T-cell (primary cell): Measurements from ENCODE around the gene ARAP3. TPM values are rescaled to one million over a fixed set of nuclear protein-coding genes. Genes with fewer than 3 reads are reported as not detected.

Experiments used
- ATAC-seq, 4 experiments: fragments of 200-7000 bp in 3 of 4; fragments of 150-1000 bp in 1 of 4; cut with Tn5 transposase; replicated peaks in 1 of 4; 1 replicate in 3 of 4; 2 replicates in 1 of 4; pipeline ENCODE4 v1.10.0; 2021; ENCODE audit warnings: moderate library complexity in 3 of 4, mild to moderate bottlenecking in 2 of 4, moderate number of reproducible peaks in 1 of 4
- CTCF ChIA-PET, 2 donors: fragments of 300-600 bp; sonication (Branson Sonifier 250); formaldehyde crosslinking; loops; one replicate each; lab custom pipeline; 2022; ENCODE audit warnings: antibody characterized with exemption in 2 of 2; lab: Charles Lee
- POLR2A ChIA-PET, 2 donors: fragments of 300-600 bp; sonication (Branson Sonifier 250); formaldehyde crosslinking; loops; one replicate each; lab custom pipeline; 2022; ENCODE audit warnings: antibody characterized with exemption in 2 of 2; lab: Charles Lee
- DNase-seq, 35 experiments: peaks; one replicate each; pipeline versions ENCODE4 v3.0.0 to v3.0.0-alpha.2; 2013 to 2023
- H3K27ac ChIP-seq: one replicate; pipeline ENCODE4 v1.5.1; 2013; ENCODE audit warnings: low read length
- H3K27me3 ChIP-seq, 2 experiments: replicated peaks in 1 of 2; 1 replicate in 1 of 2; 2 replicates in 1 of 2; pipeline versions ENCODE4 v1.6.1 to v1.7.0; 2013; ENCODE audit warnings: low read length in 1 of 2, mixed read lengths in 1 of 2; ENCODE audit not compliant: control insufficient read depth in 2 of 2, insufficient read depth in 2 of 2; ENCODE audit errors: extremely low read depth in 1 of 2
- H3K36me3 ChIP-seq, 2 donors: 1 replicate in 1 of 2; 2 replicates in 1 of 2; pipeline versions ENCODE4 v1.6.1 to v1.7.0; 2013; ENCODE audit warnings: low read length in 1 of 2; ENCODE audit not compliant: control insufficient read depth in 2 of 2, insufficient read depth in 1 of 2; ENCODE audit errors: extremely low read depth in 1 of 2
- H3K4me1 ChIP-seq, 2 experiments: 1 replicate in 1 of 2; 2 replicates in 1 of 2; pipeline versions ENCODE4 v1.6.1 to v1.7.0; 2013; ENCODE audit warnings: low read length in 2 of 2, mixed read lengths in 1 of 2; ENCODE audit not compliant: insufficient read depth in 2 of 2, control insufficient read depth in 1 of 2; ENCODE audit errors: extremely low read depth in 1 of 2
- H3K4me3 ChIP-seq, 2 donors: 1 replicate in 1 of 2; 2 replicates in 1 of 2; pipeline versions ENCODE4 v1.5.1 to v1.7.0; 2013; ENCODE audit warnings: mild to moderate bottlenecking in 2 of 2, low read length in 1 of 2, moderate library complexity in 1 of 2; ENCODE audit not compliant: control insufficient read depth in 1 of 2; ENCODE audit errors: extremely low read depth in 1 of 2
- H3K9me3 ChIP-seq: 2 replicates; pipeline ENCODE4 v1.7.0; 2013
- H3K27ac Mint-ChIP-seq, 2 donors: one replicate each; pipeline ENCODE4 v1.8.0; 2020 to 2021; ENCODE audit warnings: mild to moderate bottlenecking in 2 of 2, mixed read lengths in 2 of 2
- H3K27me3 Mint-ChIP-seq, 2 donors: one replicate each; pipeline ENCODE4 v1.8.0; 2021 to 2022; ENCODE audit warnings: mixed read lengths in 2 of 2
- H3K36me3 Mint-ChIP-seq: one replicate; pipeline ENCODE4 v1.8.0; 2021; ENCODE audit warnings: mixed read lengths
- H3K4me1 Mint-ChIP-seq, 3 donors: one replicate each; pipeline ENCODE4 v1.8.0; 2020 to 2022; ENCODE audit warnings: mixed read lengths in 3 of 3, mild to moderate bottlenecking in 1 of 3
- H3K4me3 Mint-ChIP-seq, 3 donors: one replicate each; pipeline ENCODE4 v1.8.0; 2020 to 2022; ENCODE audit warnings: mild to moderate bottlenecking in 3 of 3, mixed read lengths in 3 of 3, moderate library complexity in 3 of 3
- H3K9me3 Mint-ChIP-seq, 3 donors: one replicate each; pipeline ENCODE4 v1.8.0; 2020 to 2022; ENCODE audit warnings: mixed read lengths in 3 of 3
- WGBS: methylation state at CpG from one replicate; pipeline ENCODE4 v1.1.5; 2013; ENCODE audit warnings: missing lambda C conversion rate; ENCODE audit not compliant: insufficient coverage; 5-methylcytosine and 5-hydroxymethylcytosine counted together
- total RNA-seq, 35 experiments: library from RNA in 6 of 35; stranded (reverse) in 6 of 35; fragments of 120-200 nt in 1 of 35; gene quantifications; one replicate each; pipeline versions ENCODE4 v1.2.1 to v1.2.4 and lab custom pipeline; 2013 to 2026

Gene ARAP3
- total RNA-seq, 5 donors from 2014 or later (not counting 1 experiment from before 2014, with no cell fraction given): 1.2 to 25.6 (median 20.5) TPM

DNA sequence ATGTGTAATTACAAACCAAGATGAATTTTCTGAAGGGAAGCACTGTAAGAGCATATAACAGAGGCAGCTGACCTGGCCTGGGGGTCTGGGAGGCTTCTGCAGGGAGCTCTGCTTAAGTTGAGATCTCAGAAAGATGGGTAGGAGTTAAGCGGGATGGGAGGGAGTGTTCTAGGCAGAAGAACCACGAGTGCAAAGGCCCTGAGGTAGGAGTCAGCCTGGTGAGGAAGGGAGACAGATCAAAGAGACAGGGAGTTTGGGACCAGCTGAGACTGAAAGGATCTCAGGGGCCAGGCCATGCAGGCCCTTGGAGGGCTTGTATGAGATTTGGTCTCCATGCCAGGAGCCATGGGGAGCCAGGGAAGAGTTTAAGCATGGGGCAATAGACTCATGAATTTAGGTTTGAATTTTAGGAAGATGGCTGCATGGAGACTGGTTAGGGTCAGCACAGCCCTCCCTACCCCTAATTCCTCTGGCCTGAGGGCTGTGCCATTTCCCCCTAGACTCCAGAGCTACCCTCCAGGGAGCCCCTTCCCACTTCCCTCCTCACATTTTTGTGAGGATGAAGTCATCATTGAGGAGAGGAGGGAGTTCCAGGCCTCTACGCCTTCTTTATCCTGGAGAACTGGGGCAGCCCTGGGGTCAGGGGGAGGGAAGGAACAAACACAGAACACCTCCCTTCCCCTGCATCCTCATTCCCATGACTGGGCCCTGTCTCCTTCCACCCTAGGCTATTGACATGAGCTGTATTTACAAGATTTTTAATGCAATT, 4.8 kb upstream of the ARAP3 start:
- H3K27me3 Mint-ChIP-seq: peaks cover 6 to 13% of the 10 kb centered on the region in 2 donors
- peaks cover 17 to 21% (median 17%) of the 10 kb centered on the region in 3 donors for H3K4me1 Mint-ChIP-seq
- 71% methylated on average over 2 of the region's 3 CpGs for WGBS
- H3K4me1 ChIP-seq: peaks cover 11 to 21% of the 10 kb centered on the region in 2 experiments
- no peaks in the 10 kb centered on the region for H3K36me3 Mint-ChIP-seq
- H3K27me3 ChIP-seq: peaks cover 0 to 9% of the 10 kb centered on the region in 2 experiments
- peak overlapping the region in 1 of 2 donors; percentile 4 for H3K27ac Mint-ChIP-seq
- no peak overlapping the region for H3K27ac ChIP-seq
- DNase-seq: no peak
- POLR2A ChIA-PET: interaction anchor here in 1 of 2 donors (0.6 kb wide), 1 partner anchor 216 kb away, joined by 3 read pairs; no protein-coding TSS in a partner anchor
- ATAC-seq: no peak
- H3K4me3 ChIP-seq: no peak overlapping the region
- H3K9me3 Mint-ChIP-seq: no peaks in the 10 kb centered on the region
- H3K9me3 ChIP-seq: no peaks in the 10 kb centered on the region
- CTCF ChIA-PET: interaction anchor here in 1 of 2 donors (0.7 kb wide), 3 partner anchors 192 to 283 kb away, joined by 3 to 5 read pairs (median 3); partner anchors contain the start of gene PCDH1
- H3K36me3 ChIP-seq: no peaks in the 10 kb centered on the region
- no peak overlapping the region for H3K4me3 Mint-ChIP-seq

GRCh38 chr5:141685591-141685990, 3.6 kb upstream of the ARAP3 start:
- Histone ChIP-seq H3K27ac (no peak overlapping the region), H3K27me3 (peaks cover 0 to 6% of the 10 kb centered on the region in 2 experiments), H3K4me1 (peaks cover 14 to 31% of the 10 kb centered on the region in 2 experiments), H3K4me3 (no peak overlapping the region), H3K9me3 (no peaks in the 10 kb centered on the region), H3K36me3 (no peaks in the 10 kb centered on the region)
- Mint-ChIP-seq H3K27me3 (peaks cover 4 to 13% of the 10 kb centered on the region in 2 donors), H3K4me1 (peaks cover 26 to 31% (median 27%) of the 10 kb centered on the region in 3 donors), H3K27ac (peak overlapping the region in 1 of 2 donors; percentile 27), H3K4me3 (no peak overlapping the region), H3K9me3 (no peaks in the 10 kb centered on the region), H3K36me3 (no peaks in the 10 kb centered on the region)
- WGBS: 89% methylated on average over 1 of the region's 1 CpG
- POLR2A ChIA-PET: no interaction called here
- ATAC-seq: no peak
- CTCF ChIA-PET: interaction anchor here in 1 of 2 donors (0.6 kb wide), 1 partner anchor 106 kb away, joined by 3 read pairs; no protein-coding TSS in a partner anchor
- no peak for DNase-seq

DNA sequence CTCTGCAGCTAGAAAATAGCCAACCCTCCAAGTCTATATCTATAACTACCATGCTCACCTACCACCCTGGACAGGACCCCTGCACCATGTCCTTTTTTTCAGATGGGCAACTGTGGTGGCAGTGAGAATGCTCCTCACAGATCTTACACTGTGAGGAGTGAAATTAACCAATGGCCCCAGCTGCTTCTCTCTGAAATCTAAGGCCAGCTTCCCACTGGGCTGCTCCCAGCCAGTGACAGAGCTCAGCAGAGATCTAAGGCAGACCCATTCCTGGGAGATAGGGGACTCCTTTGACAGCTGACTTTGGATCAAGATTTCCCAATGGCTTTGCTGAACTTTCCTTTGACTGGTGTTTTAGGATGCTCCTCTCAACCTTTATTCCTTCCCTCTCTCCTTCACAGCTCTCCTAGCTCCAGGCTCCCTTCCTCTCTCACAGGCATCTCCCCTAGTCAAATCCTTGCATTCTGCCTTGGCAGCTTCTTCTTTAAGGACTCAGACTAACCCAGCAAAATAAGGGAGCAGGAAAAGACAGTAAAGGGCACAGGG, 1.6 kb upstream of the ARAP3 start:
- peaks cover 2 to 6% of the 10 kb centered on the region in 2 donors for H3K27me3 Mint-ChIP-seq
- ATAC-seq (no peak), DNase-seq (no peak)
- no peak overlapping the region for H3K4me3 ChIP-seq
- POLR2A ChIA-PET: interaction anchor here (0.5 to 0.8 kb wide), 3 partner anchors 32 to 300 kb away, joined by 4 to 7 read pairs (median 5); partner anchors contain the start of genes DELE1 (in 1 of the 2) and FCHSD1 (in 1 of the 2)
- H3K36me3 ChIP-seq: no peaks in the 10 kb centered on the region
- H3K9me3 Mint-ChIP-seq: no peaks in the 10 kb centered on the region
- peaks cover 26 to 36% (median 27%) of the 10 kb centered on the region in 3 donors for H3K4me1 Mint-ChIP-seq
- no peaks in the 10 kb centered on the region for H3K36me3 Mint-ChIP-seq
- no peak overlapping the region for H3K27ac ChIP-seq
- H3K27ac Mint-ChIP-seq: peak overlapping the region; percentile 54 to 60
- H3K4me1 ChIP-seq: peaks cover 14 to 37% of the 10 kb centered on the region in 2 experiments
- H3K9me3 ChIP-seq: no peaks in the 10 kb centered on the region
- CTCF ChIA-PET: interaction anchor here (0.6 to 3.2 kb wide), 7 partner anchors 9 to 1275 kb away, joined by 3 to 16 read pairs (median 4); partner anchors contain the start of gene RNF14 (in 1 of the 2)
- H3K4me3 Mint-ChIP-seq: peak overlapping the region in 2 of 3 donors; percentile 6 to 64
- peaks cover 0 to 3% of the 10 kb centered on the region in 2 experiments for H3K27me3 ChIP-seq

DNA sequence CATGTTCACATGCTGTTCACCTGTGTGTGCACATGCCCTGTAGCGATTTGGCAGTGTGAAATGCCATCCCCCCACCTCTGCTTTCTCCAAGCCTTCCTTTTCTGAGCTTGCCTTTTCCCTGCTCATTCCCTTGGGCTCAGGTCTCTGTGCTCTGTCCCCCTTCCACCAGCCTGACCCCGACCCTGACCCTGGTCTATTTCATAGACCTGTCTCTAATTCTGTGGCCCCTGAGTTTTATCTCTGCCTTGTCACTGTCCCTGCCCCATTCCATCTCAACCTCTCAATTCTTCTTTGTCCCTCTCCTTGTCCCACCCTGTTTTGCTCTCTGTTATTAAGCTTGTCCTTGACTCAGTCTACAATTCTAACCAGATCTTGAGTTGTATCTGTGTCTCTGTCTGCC, 735 bp downstream of the ARAP3 start:
- H3K27me3 Mint-ChIP-seq: no peaks in the 10 kb centered on the region

DNA sequence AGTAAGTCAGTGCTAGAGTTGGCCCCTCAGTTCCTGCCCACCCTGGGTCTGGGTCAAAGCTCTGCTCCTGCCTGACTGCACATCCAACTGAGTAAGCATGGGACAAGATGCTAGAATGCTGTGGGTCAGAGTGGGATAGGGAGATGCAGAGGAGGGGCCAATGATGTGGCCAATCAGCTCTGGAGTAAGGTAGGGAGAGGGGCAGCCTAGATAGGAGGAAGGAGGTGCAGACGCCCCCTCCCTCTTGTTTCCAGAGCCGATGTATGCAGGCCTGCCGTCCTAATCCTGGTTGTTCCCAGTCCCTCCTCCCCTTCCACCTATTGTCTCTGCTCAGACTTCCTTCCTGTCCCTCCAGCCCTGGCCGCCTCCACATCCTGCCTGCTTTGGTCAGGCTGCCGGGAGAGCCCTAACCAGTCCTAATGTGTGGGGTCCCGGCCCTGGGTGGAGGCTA, 1.3 kb downstream of the ARAP3 start:
- H3K9me3 ChIP-seq: no peaks in the 10 kb centered on the region
- H3K9me3 Mint-ChIP-seq: no peaks in the 10 kb centered on the region
- ChIA-PET POLR2A (no interaction called here), CTCF (interaction anchor here (0.5 to 0.7 kb wide), 2 partner anchors 16 to 22 kb away, joined by 4 read pairs; no protein-coding TSS in a partner anchor)
- peaks cover 14 to 37% of the 10 kb centered on the region in 2 experiments for H3K4me1 ChIP-seq
- no peaks in the 10 kb centered on the region for H3K27me3 ChIP-seq
- peaks cover 26 to 36% (median 27%) of the 10 kb centered on the region in 3 donors for H3K4me1 Mint-ChIP-seq
- H3K36me3 Mint-ChIP-seq: no peaks in the 10 kb centered on the region
- no peak overlapping the region for H3K27ac ChIP-seq
- ATAC-seq (no peak), DNase-seq (no peak)
- H3K27me3 Mint-ChIP-seq: no peaks in the 10 kb centered on the region
- H3K4me3 ChIP-seq: no peak overlapping the region
- peak overlapping the region; percentile 64 to 74 (median 71) for H3K4me3 Mint-ChIP-seq
- H3K36me3 ChIP-seq: no peaks in the 10 kb centered on the region
- 46% methylated on average over 2 of the region's 6 CpGs for WGBS
- peak overlapping the region; percentile 4 to 29 for H3K27ac Mint-ChIP-seq

More for the DNA sequence above, 735 bp downstream of the ARAP3 start:
- DNase-seq: no peak
- H3K4me1 ChIP-seq: peaks cover 14 to 37% of the 10 kb centered on the region in 2 experiments
- Mint-ChIP-seq H3K9me3 (no peaks in the 10 kb centered on the region), H3K36me3 (no peaks in the 10 kb centered on the region), H3K27ac (peak overlapping the region; percentile 29 to 89), H3K4me3 (peak overlapping the region; percentile 64 to 74 (median 71)), H3K4me1 (peaks cover 26 to 36% (median 27%) of the 10 kb centered on the region in 3 donors)
- H3K9me3 ChIP-seq: no peaks in the 10 kb centered on the region
- WGBS: 84% methylated on average over 2 of the region's 2 CpGs
- H3K36me3 ChIP-seq: no peaks in the 10 kb centered on the region
- ChIA-PET CTCF (interaction anchor here (0.5 to 3.2 kb wide), 5 partner anchors 8 to 21 kb away, joined by 4 to 16 read pairs (median 5); no protein-coding TSS in a partner anchor), POLR2A (no interaction called here)
- ATAC-seq: no peak
- peak overlapping the region in 1 of 2 donors; percentile 30 for H3K4me3 ChIP-seq
- H3K27ac ChIP-seq: no peak overlapping the region
- no peaks in the 10 kb centered on the region for H3K27me3 ChIP-seq

DNA sequence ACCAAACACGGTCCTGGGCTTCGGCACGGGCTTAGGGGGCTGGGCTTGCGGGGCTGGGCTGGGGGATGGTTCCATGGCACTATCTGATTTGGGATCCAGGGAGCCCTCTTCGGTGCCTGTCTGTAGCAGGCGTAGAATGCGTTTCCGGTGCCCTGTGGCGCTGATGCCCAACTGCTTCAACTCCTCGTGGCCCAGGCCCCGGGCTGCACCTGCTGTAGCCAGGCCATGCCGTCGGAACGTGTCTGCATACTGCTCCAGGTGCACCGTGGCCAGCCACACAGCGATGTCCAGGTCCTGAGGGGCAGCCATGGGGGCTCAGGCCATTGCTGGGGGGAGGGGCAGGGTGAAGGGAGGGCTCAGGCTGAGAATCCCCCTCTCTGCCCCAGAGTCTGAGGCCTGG, 1.9 kb downstream of the ARAP3 start:
- no peaks in the 10 kb centered on the region for H3K27me3 ChIP-seq
- DNase-seq: no peak
- H3K4me3 Mint-ChIP-seq: no peak overlapping the region
- no peaks in the 10 kb centered on the region for H3K27me3 Mint-ChIP-seq
- peaks cover 26 to 36% (median 27%) of the 10 kb centered on the region in 3 donors for H3K4me1 Mint-ChIP-seq
- H3K9me3 ChIP-seq: no peaks in the 10 kb centered on the region
- H3K4me1 ChIP-seq: peaks cover 14 to 37% of the 10 kb centered on the region in 2 experiments
- no peak overlapping the region for H3K27ac ChIP-seq
- POLR2A ChIA-PET: interaction anchor here in 1 of 2 donors (0.6 kb wide), 1 partner anchor 1275 kb away, joined by 3 read pairs; no protein-coding TSS in a partner anchor
- peak overlapping the region in 1 of 2 donors; percentile 4 for H3K27ac Mint-ChIP-seq
- WGBS: 93% methylated on average over 15 of the region's 16 CpGs
- no peak for ATAC-seq
- no peaks in the 10 kb centered on the region for H3K9me3 Mint-ChIP-seq
- no peaks in the 10 kb centered on the region for H3K36me3 Mint-ChIP-seq
- CTCF ChIA-PET: no interaction called here
- H3K36me3 ChIP-seq: no peaks in the 10 kb centered on the region
- no peak overlapping the region for H3K4me3 ChIP-seq
